HUDEP-2 (cell line): ENCODE data around the gene BORCS5.
"Not testable (repeated sequence)": the region's sequence is repeated elsewhere in the genome, so short reads cannot be mapped to it uniquely, and the experiment has no call there.

Experiments
- DNase-seq, 76 experiments: peaks; one replicate each; lab custom pipeline; 2025; ENCODE audit not compliant: unreplicated experiment in 76 of 76; lab: John Stamatoyannopoulos, UW

The BORCS5 gene

DNA sequence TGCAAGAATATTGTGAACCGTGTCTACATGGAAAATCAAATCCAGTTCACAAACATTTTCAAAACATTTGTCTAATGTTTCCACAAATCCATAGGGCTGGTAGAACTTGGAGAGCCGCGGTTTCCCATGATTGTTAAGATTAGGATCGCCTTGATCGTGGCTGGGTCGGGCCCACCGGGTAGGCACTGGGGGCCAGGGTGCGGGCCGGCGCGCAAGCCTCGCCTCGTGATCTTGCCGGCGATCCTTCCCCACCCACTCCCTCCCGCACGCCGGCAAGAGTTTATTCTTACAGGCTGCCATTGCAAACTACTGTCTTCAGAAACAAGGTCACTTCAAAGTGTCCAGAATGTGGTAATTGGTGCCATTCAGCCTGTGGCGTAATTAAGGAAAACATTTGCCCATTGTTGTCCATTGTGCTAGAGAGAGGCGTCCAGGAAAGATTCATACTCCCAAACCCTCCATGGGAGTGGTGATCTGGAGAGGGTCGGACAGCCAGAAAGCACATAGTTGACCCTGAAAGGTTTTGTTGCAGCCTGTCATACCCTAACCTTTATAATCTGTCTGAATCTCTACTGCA is 95.5 kb downstream of the BORCS5 start:
- DNase-seq: no peak

DNA sequence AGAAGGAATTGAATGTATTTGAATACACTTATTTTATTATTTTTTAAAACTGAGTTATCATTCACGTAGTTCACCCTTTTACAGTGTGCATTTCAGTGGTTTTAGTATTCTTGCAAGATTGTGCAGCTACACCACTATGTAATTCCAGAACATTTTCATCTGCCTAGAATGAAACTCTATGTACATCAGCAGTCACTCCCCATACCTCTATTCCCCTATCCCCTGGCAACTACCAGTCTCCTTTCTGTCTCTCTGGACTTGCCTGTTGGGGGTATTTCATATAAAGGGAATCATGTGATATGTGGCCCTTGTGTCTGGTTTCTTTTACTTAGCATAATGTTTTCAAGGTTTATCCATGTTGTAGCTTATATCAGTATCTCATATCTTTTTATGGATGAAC is 96.8 kb downstream of the BORCS5 start:
- DNase-seq: no peak

DNA sequence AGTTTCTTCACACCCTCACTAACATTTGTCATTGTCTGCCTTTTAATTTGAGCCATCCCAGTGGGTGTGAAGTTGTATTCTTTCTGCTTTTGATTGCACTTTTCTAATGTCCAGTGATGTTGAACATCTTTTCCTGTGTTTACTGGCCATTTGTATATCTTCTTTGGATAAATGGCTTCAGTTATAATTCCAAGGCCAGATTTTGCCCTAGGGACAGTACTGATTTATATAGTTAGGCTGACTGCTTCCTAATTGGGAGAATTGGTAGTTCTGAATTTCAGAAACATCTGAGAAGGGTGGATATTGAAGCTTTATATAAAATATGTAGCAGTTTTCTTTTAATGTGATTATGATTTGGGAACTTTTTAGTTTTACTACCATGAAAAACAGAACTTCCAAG is 97.4 kb downstream of the BORCS5 start:
- no peak for DNase-seq

DNA sequence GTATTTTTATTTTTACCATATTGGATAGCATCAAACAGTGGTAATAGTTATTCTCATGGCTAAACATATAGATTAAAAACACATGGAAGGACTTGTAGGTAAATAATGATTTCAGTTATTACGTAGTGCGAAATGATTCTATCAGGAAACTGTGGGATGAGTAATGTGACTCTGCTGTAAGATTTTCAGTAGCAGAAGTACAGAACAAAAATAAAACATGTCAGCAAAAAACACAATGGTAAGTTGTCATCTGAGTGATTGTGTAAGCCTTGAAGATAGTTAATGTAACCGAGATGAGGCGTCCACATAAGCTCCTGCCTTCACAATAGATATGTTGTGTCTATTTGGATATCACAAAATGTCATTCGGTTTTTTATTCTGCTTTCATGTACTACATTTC is 99.8 kb downstream of the BORCS5 start:
- DNase-seq: no peak

DNA sequence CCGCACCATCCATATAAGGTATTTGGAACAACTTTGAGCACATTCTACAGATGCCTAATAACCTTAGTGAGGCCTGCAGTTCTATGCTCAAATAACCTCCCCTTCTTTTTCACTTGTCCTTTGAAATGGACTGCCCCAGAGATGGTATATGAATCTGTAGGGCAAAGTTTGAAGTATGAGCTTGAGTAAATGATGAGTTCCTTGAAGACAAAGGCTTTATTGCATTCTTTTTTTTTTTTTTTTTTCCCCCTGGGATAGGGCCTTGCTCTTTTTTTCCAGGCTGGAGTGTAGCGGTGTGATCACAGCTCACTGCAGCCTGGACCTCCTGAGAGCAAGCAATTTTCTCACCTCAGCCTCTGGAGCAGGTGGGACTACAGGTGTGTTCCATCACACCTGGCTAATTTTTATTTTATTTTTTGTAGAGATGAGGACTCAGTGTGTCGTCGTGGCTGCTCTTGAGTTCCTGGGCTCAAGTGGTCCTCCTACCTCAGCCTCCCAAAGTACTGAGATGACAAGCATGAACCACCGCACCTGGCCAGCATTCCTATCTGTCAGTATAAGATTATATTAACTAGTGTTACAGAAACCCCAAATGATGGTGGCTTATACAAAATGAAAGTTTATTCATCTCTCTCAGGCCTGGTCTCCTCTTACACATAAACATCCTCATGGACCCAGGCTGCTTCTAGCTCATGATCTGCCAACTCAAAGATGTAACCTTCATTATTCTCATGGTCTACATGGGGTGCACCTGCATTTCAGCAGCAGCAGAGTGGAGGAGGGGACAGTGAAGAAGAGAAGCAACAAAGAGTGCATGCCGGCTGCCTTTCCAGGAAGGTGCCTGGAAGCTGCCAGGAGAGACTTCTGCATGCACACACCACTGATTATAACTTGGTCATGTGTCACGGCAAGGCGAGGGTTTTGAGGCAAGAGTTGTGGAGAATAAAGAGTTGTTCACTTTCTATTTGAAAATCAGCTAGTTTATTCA is 104.4 kb downstream of the BORCS5 start:
- DNase-seq: no peak

DNA sequence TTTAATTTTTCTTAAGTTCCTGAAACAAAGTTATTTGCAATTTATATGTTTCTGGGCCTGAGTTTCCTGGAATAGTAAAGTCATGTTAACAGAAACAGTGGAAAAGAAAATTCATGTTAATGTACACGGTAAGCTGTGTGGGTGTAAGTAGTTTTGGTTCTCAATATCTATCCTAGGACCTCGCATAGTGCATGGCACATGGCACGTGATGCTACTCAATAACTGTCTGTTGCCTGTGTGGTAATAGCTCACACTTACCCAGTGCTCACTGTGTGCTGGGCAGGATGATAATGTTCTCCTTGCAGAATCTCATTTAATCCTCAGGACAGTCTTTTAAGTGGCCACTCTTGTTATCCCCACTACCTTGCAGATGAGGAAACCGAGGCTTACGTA is 105.0 kb downstream of the BORCS5 start:
- DNase-seq: peak in 1 of 76 experiments; percentile 2

DNA sequence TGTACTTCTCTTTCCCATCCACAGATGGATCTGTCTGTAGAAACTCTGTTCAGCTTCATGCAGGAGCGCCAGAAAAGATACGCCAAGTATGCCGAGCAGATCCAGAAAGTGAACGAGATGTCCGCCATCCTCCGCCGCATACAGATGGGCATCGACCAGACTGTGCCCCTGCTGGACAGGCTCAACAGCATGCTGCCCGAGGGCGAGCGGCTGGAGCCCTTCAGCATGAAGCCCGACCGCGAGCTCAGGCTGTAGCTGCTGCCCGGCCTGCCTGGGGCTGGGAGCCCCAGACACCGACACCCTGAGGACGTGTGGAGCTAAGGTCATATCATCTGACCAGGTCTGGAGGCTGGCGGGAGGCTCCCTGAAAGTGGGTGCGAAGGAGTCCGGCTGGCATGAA is 108.6 kb downstream of the BORCS5 start:
- no peak for DNase-seq

DNA sequence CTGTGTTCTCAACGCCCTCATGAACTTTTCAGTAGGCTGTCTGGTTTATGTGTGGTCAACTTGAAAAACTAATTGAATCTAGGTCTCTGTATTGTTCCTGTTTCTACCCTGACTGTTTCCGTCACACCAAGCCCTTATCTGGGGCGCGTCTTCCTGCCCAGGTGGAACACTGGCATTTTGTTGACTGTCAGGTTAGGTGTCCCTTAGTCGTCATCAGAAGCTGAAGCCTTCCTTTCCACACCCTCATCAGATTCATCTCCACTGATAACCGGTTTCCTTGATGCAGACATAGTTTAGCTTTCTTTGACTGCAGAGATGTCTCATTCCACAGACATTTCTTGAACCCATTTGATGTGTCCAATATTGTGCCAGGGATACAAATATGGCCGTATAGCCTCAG is 109.3 kb downstream of the BORCS5 start:
- DNase-seq: no peak

DNA sequence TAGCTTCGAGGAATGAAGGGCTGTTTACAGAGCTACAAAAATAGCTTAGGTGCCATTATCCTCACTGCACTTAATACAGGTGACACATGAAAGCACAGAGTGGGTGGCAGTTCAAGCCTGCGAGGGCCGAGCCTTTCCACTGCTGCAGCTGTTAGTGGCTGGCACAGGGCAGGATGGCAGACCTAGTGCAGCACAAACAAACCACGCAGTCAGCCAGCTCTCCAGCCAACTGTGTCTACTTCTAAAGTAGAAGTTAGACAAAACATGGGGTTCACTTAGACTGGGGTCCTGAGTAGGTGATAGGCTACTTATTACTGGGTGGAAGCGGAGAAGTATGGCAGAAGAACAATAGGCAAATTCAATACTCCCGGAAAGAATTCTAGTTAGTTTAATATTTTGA is 110.4 kb downstream of the BORCS5 start:
- no peak for DNase-seq

DNA sequence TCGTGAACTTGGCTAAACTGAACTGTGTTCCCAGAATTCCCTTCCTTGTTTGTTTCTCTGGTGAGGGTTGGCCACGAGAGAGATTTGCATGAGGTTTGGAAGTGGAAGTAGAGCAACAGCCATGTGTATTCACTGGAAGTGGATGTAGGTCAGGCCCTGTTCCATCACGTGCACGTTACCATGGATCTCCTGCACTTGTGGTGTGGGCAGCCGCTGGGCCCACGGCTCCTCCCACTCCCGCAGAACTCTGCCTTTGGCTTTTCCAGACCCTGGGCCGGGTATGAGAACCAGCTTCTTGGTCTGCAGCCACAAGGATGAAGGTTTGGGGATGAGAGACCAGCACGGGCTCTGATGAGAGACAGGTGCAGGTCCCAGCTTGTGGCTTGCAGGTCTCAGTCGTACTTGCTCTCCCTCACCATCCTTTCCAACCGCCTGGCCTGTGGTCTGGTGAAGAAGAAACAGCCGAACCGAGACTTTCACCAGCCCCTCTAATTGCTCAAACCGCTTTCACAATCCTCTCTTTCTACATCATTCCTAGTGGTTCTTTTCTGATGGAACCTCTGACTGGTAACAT is 110.9 kb downstream of the BORCS5 start:
- DNase-seq: no peak

DNA sequence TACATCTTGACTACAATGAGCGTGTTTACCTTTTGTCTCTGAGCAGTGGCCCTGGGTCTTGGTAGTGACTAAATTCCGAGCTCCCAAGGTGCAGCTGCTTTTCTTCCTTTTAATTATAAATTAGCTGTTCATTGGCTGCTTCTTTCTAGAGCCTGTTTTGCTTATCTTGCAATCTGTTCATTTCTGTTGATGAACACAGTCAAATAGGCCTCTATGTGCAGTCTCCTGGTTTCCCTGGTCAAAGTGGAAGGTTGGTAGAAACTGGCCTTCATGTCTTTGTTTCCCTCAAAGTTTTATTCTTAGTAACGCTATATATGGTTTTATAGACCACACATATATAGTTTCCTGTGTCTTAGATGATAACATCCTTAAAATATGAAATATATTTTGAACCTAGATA is 111.7 kb downstream of the BORCS5 start:
- no peak for DNase-seq

DNA sequence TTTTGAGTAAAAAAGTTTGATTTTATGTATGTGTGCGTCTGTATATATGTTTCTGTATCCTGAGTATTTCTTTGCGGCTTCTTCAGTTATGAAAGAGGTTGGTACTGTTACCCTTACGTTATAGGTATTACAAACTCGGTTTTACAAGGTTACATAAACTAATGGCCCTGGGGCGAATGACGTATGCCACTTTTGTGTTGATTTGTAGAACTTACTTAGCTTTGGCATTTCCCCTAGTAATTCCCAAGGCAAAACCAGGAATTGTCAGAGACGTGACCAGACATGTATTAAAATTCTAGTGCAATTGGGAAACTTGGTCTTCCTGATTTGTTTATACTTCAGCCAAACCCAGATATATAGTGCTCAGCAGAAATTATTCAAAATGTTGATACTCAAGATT is 112.5 kb downstream of the BORCS5 start:
- no peak for DNase-seq

DNA sequence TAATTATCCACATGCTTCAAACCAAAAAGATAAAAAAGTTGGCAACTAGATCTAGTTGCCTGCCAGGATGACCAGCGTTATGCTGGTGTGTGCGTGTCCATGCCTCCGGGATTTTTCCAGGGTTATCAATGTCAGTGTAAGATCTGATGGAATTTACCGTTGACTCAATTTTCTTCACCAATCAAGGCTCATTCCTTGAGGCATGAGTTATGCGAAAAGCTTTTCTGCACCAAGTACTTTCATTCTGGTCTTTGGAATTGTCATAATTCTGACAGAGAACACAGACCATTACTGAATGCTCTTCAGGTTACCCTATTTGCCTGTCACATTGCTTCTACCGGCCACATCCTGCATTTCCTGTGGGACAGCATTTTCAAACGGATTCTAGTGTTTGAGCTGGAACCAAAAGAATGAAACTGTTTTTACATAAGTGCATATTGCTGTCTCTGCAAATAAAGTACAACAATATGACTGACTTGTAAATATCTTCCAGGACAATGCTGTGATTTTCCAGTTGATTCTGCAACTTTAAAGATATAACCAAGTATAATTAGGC is 114.0 kb downstream of the BORCS5 start:
- DNase-seq: no peak

DNA sequence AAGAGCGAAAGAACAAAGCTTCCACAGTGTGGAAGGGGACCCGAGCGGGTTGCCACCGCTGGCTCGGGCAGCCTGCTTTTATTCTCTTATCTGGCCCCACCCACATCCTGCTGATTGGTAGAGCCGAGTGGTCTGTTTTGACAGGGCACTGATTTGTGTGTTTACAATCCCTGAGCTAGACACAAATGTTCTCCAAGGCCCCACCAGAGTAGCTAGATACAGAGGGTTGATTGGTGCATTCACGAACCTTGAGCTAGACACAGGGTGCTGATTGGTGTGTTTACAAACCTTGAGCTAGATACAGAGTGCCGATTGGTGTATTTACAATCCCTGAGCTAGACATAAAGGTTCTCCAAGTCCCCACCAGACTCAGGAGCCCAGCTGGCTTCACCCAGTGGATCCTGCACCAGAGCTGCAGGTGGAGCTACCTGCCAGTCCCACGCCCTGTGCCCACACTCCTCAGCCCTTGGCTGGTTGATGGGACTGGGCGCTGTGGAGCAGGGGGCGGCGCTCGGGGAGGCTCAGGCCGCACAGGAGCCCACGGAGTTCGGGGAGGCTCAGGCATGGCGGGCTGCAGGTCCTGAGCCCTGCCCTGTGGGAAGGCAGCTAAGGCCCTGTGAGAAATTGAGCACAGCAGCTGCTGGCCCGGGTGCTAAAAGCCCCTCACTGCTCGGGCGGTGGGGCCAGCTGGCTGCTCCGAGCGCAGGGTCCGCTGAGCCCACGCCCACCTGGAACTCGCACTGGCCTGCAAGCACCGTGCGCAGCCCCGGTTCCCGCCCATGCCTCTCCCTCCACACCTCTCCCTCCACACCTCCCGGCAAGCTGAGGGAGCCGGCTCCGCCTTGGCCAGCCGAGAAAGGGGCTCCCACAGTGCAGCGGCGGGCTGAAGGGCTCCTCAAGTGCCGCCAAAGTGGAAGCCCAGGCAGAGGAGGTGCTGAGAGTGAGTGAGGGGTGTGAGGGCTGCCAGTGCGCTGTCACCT is 115.4 kb downstream of the BORCS5 start:
- DNase-seq: not testable (repeated sequence)

DNA sequence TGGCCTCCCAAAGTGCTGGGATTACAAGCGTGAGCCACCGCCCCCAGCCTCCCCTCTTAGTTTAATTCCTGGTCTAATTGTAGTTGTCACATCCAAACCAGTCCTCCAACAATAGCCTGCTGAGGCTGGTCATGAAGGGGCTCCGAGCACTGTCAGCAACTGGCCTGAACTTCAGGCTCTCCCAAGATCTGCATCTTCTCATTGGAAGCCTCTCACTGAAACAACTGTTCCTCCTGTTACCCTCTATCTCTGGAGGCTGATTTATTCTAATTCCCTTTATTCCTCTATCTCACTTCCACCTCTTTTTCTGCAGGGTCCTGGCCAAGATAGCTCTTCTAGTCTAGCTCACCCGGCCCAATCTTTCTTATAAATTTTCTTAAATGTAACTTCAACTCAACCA is 116.3 kb downstream of the BORCS5 start:
- DNase-seq: no peak

DNA sequence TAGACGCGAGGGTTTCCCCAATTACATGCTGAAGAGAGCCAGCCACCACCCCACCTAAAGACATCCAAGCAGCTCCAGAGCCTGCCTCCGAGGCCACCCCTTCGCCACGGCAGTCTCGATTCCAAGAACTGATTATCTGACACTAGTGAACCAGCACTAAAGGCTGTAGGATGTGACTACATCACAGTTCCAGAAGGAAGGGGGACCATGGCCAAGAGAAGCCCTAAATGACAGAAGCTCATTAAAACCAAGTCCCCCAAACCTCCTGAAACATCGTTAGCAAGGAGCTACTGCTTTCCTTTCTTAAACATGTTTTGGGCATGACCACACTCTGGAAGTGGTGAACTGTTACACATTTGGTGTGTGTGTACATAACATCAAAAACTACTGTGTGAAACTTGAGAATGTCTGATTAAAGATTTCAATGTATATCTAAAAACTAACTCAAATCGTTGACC is 117.6 kb downstream of the BORCS5 start:
- DNase-seq: no peak

DNA sequence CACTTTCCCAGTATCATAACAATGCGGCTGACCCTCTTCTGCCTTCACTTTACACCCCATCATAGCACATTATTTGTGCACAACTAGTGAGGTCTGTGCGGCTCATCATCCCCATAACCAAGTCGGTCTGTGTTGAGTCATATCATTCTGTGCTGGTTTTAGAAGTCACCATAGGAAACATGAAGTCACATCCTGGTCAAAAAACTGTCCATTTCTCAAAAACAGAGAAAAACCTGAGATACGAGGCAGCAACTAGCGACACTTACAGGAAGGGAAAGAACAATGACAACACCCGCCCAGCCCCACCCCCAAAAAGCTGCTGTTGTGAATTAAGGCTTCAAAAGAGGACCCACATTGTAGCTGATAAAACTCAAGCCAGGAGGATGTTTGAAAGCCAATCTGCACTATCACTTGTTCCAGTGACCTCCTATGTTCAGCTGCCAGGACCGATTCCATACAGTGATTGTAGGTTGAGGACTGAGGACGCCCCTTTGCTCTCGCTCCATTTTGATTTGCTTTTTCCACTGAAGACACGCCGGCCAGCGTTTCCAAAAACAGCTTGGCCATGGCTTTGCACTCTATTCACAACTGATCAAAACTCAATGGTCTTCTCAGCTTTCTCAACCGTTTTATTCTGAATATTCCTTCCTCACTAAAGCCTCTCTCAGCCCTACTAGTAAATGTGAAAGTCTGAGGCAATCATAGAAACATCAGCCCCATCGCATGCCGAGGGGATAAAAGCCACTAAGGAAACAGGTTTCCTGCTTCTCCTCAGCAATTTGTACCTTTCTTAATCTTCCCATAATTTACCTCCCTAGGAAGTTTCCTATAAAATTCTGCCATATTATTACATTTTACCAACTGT is 118.3 kb downstream of the BORCS5 start:
- peak in 2 of 76 experiments; percentile 0 to 24 for DNase-seq

DNA sequence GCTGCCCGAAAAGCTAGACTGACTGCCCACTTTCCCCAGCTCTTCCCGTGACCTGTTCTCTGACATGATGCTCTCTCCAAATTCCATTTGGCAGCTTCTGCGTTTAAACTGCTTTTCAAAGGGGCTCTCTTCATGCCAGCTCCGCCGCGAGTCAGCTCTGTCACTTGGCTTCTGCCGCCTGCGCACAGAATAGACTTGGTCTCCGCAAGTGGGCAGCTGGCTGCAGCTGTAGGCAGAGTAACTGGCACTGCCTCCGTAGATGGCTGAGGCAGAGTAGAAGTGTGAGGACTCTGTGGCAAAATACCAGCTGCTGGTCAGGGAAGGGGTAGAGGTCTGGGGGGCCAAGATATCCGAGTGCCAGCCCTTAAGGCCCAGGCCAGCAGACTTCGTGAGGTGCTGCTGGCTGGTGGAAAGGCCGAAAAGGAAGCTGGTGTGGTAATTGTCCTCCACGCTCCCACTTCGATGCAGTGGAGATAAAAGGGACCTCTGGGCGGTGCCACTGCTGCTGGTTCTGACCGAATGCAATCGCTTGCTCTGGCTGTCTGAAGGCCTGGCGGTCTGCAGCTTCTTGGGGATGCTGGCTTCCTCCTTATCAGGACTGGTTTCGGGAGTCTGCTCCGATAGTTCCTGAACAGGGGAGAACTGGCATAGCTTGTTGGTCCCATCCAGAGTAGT is 120.1 kb downstream of the BORCS5 start:
- DNase-seq: no peak

DNA sequence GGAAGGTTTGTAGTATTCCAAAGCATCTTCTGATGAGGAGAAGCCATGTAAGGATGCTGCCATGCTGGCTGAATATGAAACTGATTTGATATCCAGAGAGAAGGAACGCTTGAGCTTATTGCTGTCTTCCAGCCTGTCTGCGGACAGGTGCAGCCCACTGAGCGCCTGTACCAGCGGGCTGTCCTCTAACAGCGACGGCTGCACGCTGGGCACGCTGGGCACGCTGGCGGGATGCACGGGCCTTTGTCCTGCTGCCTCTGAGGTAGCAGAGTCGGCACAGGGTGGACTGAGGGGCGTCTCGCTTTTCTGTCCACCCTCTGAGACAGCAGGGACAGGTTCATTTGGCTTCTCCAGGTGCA is 120.6 kb downstream of the BORCS5 start:
- no peak for DNase-seq
